ENCODE data around the gene GPR135. TPM values are rescaled to one million over a fixed set of nuclear protein-coding genes. Genes with fewer than 3 reads are reported as not detected.

The GPR135 gene
- total RNA-seq (ENCODE audit: unreplicated experiment), result 0.91 TPM
- long read RNA-seq, result 0 reads

GRCh38 chr14:59465316-59466135, at the start of gene GPR135:
TSS of gene GPR135 (minus strand) at chr14:59465380. CDS start at chr14:59465226, 154 bp downstream.
- Mint-ChIP-seq H3K9me3 (ENCODE audit: unreplicated experiment) (peaks cover 6% of the 10 kb centered on the region), H3K36me3 (ENCODE audit: unreplicated experiment) (no peaks in the 10 kb centered on the region), H3K4me1 (ENCODE audit: low read depth, unreplicated experiment) (no peaks in the 10 kb centered on the region), H3K27me3 (ENCODE audit: unreplicated experiment) (no peaks in the 10 kb centered on the region), H3K4me3 (ENCODE audit: unreplicated experiment) (peak within 1 kb of the TSS; percentile 88), H3K27ac (ENCODE audit: unreplicated experiment) (no peak within 1 kb of the TSS)
- DNase-seq, result no peak
- TF ChIP-seq CTCF (IDR thresholded peaks at IDR 0.05; ENCODE audit: partially characterized antibody, unreplicated experiment), result no peak

GRCh38 chr14:59511916-59512575, 46.9 kb upstream of the GPR135 start:
- peaks cover 3% of the 10 kb centered on the region for H3K9me3 Mint-ChIP-seq (ENCODE audit: unreplicated experiment)
- peak; percentile 80 for TF ChIP-seq CTCF (IDR thresholded peaks at IDR 0.05; ENCODE audit: partially characterized antibody, unreplicated experiment)
- H3K36me3 Mint-ChIP-seq (ENCODE audit: unreplicated experiment), result peaks cover 12% of the 10 kb centered on the region
- no peak overlapping the region for H3K4me3 Mint-ChIP-seq (ENCODE audit: unreplicated experiment)
- no peaks in the 10 kb centered on the region for H3K4me1 Mint-ChIP-seq (ENCODE audit: low read depth, unreplicated experiment)
- H3K27ac Mint-ChIP-seq (ENCODE audit: unreplicated experiment), result no peak overlapping the region
- no peaks in the 10 kb centered on the region for H3K27me3 Mint-ChIP-seq (ENCODE audit: unreplicated experiment)
- DNase-seq, result peak; percentile 64

DNA sequence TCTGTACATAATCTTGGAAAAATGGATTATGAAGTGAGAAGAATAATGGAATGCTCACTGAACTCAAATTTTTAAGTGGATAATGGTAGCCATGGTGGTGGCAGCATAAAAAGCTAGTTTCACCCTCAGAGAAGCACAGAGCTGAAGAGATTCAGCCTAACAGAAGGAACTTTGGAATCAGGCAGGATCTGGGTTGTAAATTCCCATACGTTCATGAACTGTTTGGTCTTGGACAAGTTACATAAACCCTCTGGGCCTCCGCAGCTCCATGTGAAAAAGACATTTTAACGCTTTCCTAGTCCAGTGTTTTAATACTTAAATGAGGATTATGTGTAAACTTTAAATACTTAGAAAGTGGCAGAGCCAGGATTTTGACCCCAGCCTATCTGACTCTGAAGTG, 45.8 kb upstream of the GPR135 start:
- Mint-ChIP-seq H3K4me3 (ENCODE audit: unreplicated experiment) (no peak overlapping the region), H3K36me3 (ENCODE audit: unreplicated experiment) (peaks cover 12% of the 10 kb centered on the region)
- TF ChIP-seq CTCF (IDR thresholded peaks at IDR 0.05; ENCODE audit: partially characterized antibody, unreplicated experiment), result no peak

GRCh38 chr14:59510001-59510400, 44.8 kb upstream of the GPR135 start:
- H3K4me1 Mint-ChIP-seq (ENCODE audit: low read depth, unreplicated experiment), result no peaks in the 10 kb centered on the region
- peaks cover 3% of the 10 kb centered on the region for H3K9me3 Mint-ChIP-seq (ENCODE audit: unreplicated experiment)
- no peak overlapping the region for H3K27ac Mint-ChIP-seq (ENCODE audit: unreplicated experiment)
- no peak for DNase-seq
- H3K4me3 Mint-ChIP-seq (ENCODE audit: unreplicated experiment), result no peak overlapping the region
- no peak for TF ChIP-seq CTCF (IDR thresholded peaks at IDR 0.05; ENCODE audit: partially characterized antibody, unreplicated experiment)
- no peaks in the 10 kb centered on the region for H3K27me3 Mint-ChIP-seq (ENCODE audit: unreplicated experiment)
- H3K36me3 Mint-ChIP-seq (ENCODE audit: unreplicated experiment), result peaks cover 12% of the 10 kb centered on the region

More for the DNA sequence above, 45.8 kb upstream of the GPR135 start:
- no peaks in the 10 kb centered on the region for H3K27me3 Mint-ChIP-seq (ENCODE audit: unreplicated experiment)
- no peaks in the 10 kb centered on the region for H3K4me1 Mint-ChIP-seq (ENCODE audit: low read depth, unreplicated experiment)
- H3K27ac Mint-ChIP-seq (ENCODE audit: unreplicated experiment), result no peak overlapping the region
- H3K9me3 Mint-ChIP-seq (ENCODE audit: unreplicated experiment), result peaks cover 3% of the 10 kb centered on the region
- no peak for DNase-seq

DNA sequence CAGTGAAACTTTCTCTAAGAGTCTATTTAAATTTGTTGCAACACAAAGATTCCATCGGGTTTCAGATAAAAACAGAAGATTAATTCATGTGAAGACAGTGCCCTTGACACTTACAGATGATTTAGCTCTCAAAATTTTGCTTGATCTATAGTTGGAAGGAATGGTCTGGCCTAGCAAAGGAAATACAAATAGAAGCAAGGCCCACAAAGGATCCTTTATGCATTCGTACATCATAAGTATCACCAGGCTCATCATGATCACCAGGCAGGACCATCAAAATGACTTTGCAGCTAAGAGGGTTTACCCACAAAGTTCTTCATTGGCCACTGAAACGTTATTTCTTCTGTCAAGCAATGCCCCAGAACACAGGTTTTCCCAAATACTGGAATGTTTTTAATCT, 43.9 kb upstream of the GPR135 start:
- no peaks in the 10 kb centered on the region for H3K4me1 Mint-ChIP-seq (ENCODE audit: low read depth, unreplicated experiment)
- no peak for TF ChIP-seq CTCF (IDR thresholded peaks at IDR 0.05; ENCODE audit: partially characterized antibody, unreplicated experiment)
- no peak overlapping the region for H3K4me3 Mint-ChIP-seq (ENCODE audit: unreplicated experiment)
- H3K27ac Mint-ChIP-seq (ENCODE audit: unreplicated experiment), result no peak overlapping the region
- no peaks in the 10 kb centered on the region for H3K27me3 Mint-ChIP-seq (ENCODE audit: unreplicated experiment)
- peaks cover 3% of the 10 kb centered on the region for H3K9me3 Mint-ChIP-seq (ENCODE audit: unreplicated experiment)
- H3K36me3 Mint-ChIP-seq (ENCODE audit: unreplicated experiment), result peaks cover 5% of the 10 kb centered on the region
- DNase-seq, result no peak
